ENCODE measurements around the gene MAP2K5. TPM values are rescaled to one million over a fixed set of nuclear protein-coding genes. Genes with fewer than 3 reads are reported as not detected.

The MAP2K5 gene
- total RNA-seq, 1 donor from 2014 or later, result 29.0 TPM

- no peak for TF ChIP-seq CTCF (IDR thresholded peaks at IDR 0.05; ENCODE audit: partially characterized antibody, unreplicated experiment)
- DNase-seq, result no peak
- H3K9me3 Mint-ChIP-seq (ENCODE audit: unreplicated experiment), result peaks cover 6% of the 10 kb centered on the region
- H3K36me3 Mint-ChIP-seq (ENCODE audit: unreplicated experiment), result no peaks in the 10 kb centered on the region
- peaks cover 41% of the 10 kb centered on the region for H3K4me1 Mint-ChIP-seq (ENCODE audit: low read depth, unreplicated experiment)
- H3K4me3 Mint-ChIP-seq (ENCODE audit: unreplicated experiment), result no peak overlapping the region
- no peak overlapping the region for H3K27ac Mint-ChIP-seq (ENCODE audit: unreplicated experiment)
- no peaks in the 10 kb centered on the region for H3K27me3 Mint-ChIP-seq (ENCODE audit: unreplicated experiment)
These were observed 38.4 kb upstream of the MAP2K5 start for GRCh38 chr15:67504056-67504455.

- no peaks in the 10 kb centered on the region for H3K36me3 Mint-ChIP-seq (ENCODE audit: unreplicated experiment)
- peak overlapping the region; percentile 22 for H3K27ac Mint-ChIP-seq (ENCODE audit: unreplicated experiment)
- peaks cover 6% of the 10 kb centered on the region for H3K9me3 Mint-ChIP-seq (ENCODE audit: unreplicated experiment)
- TF ChIP-seq CTCF (IDR thresholded peaks at IDR 0.05; ENCODE audit: partially characterized antibody, unreplicated experiment), result no peak
- no peak for DNase-seq
- H3K4me1 Mint-ChIP-seq (ENCODE audit: low read depth, unreplicated experiment), result peaks cover 39% of the 10 kb centered on the region
- H3K4me3 Mint-ChIP-seq (ENCODE audit: unreplicated experiment), result no peak overlapping the region
- no peaks in the 10 kb centered on the region for H3K27me3 Mint-ChIP-seq (ENCODE audit: unreplicated experiment)
These were observed 37.7 kb upstream of the MAP2K5 start for GRCh38 chr15:67504796-67505195.

- Mint-ChIP-seq H3K36me3 (ENCODE audit: unreplicated experiment) (no peaks in the 10 kb centered on the region), H3K27ac (ENCODE audit: unreplicated experiment) (no peak overlapping the region), H3K4me3 (ENCODE audit: unreplicated experiment) (no peak overlapping the region), H3K9me3 (ENCODE audit: unreplicated experiment) (peaks cover 6% of the 10 kb centered on the region), H3K27me3 (ENCODE audit: unreplicated experiment) (no peaks in the 10 kb centered on the region), H3K4me1 (ENCODE audit: low read depth, unreplicated experiment) (peaks cover 35% of the 10 kb centered on the region)
- no peak for TF ChIP-seq CTCF (IDR thresholded peaks at IDR 0.05; ENCODE audit: partially characterized antibody, unreplicated experiment)
- DNase-seq, result no peak
These were observed 36.6 kb upstream of the MAP2K5 start for GRCh38 chr15:67505675-67506572.

GRCh38 chr15:67506775-67507747 lies 35.4 kb upstream of the MAP2K5 start:
- no peaks in the 10 kb centered on the region for H3K27me3 Mint-ChIP-seq (ENCODE audit: unreplicated experiment)
- no peak overlapping the region for H3K27ac Mint-ChIP-seq (ENCODE audit: unreplicated experiment)
- no peak for DNase-seq

More at GRCh38 chr15:67506775-67507747, 35.4 kb upstream of the MAP2K5 start:
- Mint-ChIP-seq H3K4me1 (ENCODE audit: low read depth, unreplicated experiment) (peaks cover 26% of the 10 kb centered on the region), H3K9me3 (ENCODE audit: unreplicated experiment) (peaks cover under 1% of the 10 kb centered on the region), H3K4me3 (ENCODE audit: unreplicated experiment) (no peak overlapping the region), H3K36me3 (ENCODE audit: unreplicated experiment) (no peaks in the 10 kb centered on the region)
- TF ChIP-seq CTCF (IDR thresholded peaks at IDR 0.05; ENCODE audit: partially characterized antibody, unreplicated experiment), result no peak
